Naive B cell (primary cell): ENCODE data around the gene MISP. TPM values are rescaled to one million over a fixed set of nuclear protein-coding genes. Genes with fewer than 3 reads are reported as not detected.

Experiments used
- ATAC-seq, 2 donors: fragments of 150-1000 bp; cut with Tn5 transposase; 2 replicates each; pipeline ENCODE4 v1.10.0; 2021; ENCODE audit warnings: low read depth in 2 of 2, mild to moderate bottlenecking in 2 of 2, moderate library complexity in 2 of 2
- DNase-seq: peaks from one replicate; pipeline ENCODE4 v3.0.0; 2022
- H3K27ac Mint-ChIP-seq, 6 donors: one replicate each; pipeline ENCODE4 v1.8.0; 2020 to 2022; ENCODE audit warnings: mild to moderate bottlenecking in 6 of 6, mixed read lengths in 6 of 6, moderate library complexity in 5 of 6, inconsistent platforms in 2 of 6
- H3K27me3 Mint-ChIP-seq, 3 donors: one replicate each; pipeline ENCODE4 v1.8.0; 2021 to 2022; ENCODE audit warnings: mixed read lengths in 3 of 3, mild to moderate bottlenecking in 1 of 3
- H3K36me3 Mint-ChIP-seq, 2 donors: one replicate each; pipeline ENCODE4 v1.8.0; 2020 to 2022; ENCODE audit warnings: mixed read lengths in 2 of 2, inconsistent platforms in 1 of 2, mild to moderate bottlenecking in 1 of 2
- H3K4me1 Mint-ChIP-seq, 3 donors: one replicate each; pipeline ENCODE4 v1.8.0; 2020 to 2022; ENCODE audit warnings: mixed read lengths in 3 of 3, inconsistent platforms in 1 of 3, mild to moderate bottlenecking in 1 of 3, moderate library complexity in 1 of 3
- H3K4me3 Mint-ChIP-seq, 8 donors: one replicate each; pipeline ENCODE4 v1.8.0; 2020 to 2022; ENCODE audit warnings: mild to moderate bottlenecking in 8 of 8, mixed read lengths in 8 of 8, moderate library complexity in 8 of 8, inconsistent platforms in 2 of 8
- H3K9me3 Mint-ChIP-seq, 7 donors: one replicate each; pipeline ENCODE4 v1.8.0; 2020 to 2022; ENCODE audit warnings: mixed read lengths in 7 of 7, mild to moderate bottlenecking in 5 of 7, inconsistent platforms in 2 of 7, moderate library complexity in 1 of 7
- polyA plus RNA-seq, 6 donors: library from polyadenylated mRNA; unstranded; fragments of 300-500 nt; fragmentation: Illumina TruSeq; gene quantifications; one replicate each; pipeline ENCODE4 v1.2.3, GENCODE V29; 2021; ENCODE audit warnings: low read depth in 6 of 6

MISP gene
- polyA plus RNA-seq, 6 donors from 2014 or later: not detected

GRCh38 chr19:810077-810855 is 59.4 kb downstream of the MISP start:
- Mint-ChIP-seq H3K27me3 (no peaks in the 10 kb centered on the region), H3K27ac (peak overlapping the region in 1 of 6 donors; percentile 11), H3K36me3 (peaks cover 0 to 9% of the 10 kb centered on the region in 2 donors), H3K9me3 (no peaks in the 10 kb centered on the region), H3K4me3 (peak overlapping the region in 1 of 8 donors; percentile 24), H3K4me1 (peaks cover 6 to 14% (median 7%) of the 10 kb centered on the region in 3 donors)
- ATAC-seq: no peak
- no peak for DNase-seq

GRCh38 chr19:810883-811489 is 60.1 kb downstream of the MISP start:
- no peaks in the 10 kb centered on the region for H3K27me3 Mint-ChIP-seq
- peaks cover 9 to 14% (median 11%) of the 10 kb centered on the region in 3 donors for H3K4me1 Mint-ChIP-seq
- H3K36me3 Mint-ChIP-seq: peaks cover 0 to 15% of the 10 kb centered on the region in 2 donors
- DNase-seq (no peak), ATAC-seq (peak in 1 of 2 donors; percentile 8)
- peak overlapping the region in 3 of 6 donors; percentile 39 to 56 (median 47) for H3K27ac Mint-ChIP-seq
- no peak overlapping the region for H3K4me3 Mint-ChIP-seq
- peaks cover 0 to 4% (median 0%) of the 10 kb centered on the region in 7 donors for H3K9me3 Mint-ChIP-seq

DNA sequence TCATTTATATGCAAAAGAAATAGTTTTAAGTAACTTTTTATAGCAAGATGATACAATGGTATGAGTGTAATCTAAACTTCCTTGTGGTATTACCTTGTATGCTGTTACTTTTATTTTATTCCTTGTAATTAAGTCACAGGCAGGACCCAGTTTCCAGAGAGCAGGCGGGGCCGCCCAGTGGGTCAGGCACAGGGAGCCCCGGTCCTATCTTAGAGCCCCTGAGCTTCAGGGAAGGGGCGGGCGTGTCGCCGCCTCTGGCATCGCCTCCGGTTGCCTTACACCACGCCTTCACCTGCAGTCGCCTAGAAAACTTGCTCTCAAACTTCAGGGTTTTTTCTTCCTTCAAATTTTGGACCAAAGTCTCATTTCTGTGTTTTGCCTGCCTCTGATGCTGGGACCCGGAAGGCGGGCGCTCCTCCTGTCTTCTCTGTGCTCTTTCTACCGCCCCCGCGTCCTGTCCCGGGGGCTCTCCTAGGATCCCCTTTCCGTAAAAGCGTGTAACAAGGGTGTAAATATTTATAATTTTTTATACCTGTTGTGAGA is 60.7 kb downstream of the MISP start:
- Mint-ChIP-seq H3K4me3 (no peak overlapping the region), H3K4me1 (peaks cover 13 to 17% (median 17%) of the 10 kb centered on the region in 3 donors), H3K36me3 (peaks cover 0 to 21% of the 10 kb centered on the region in 2 donors), H3K27ac (peak overlapping the region in 3 of 6 donors; percentile 39 to 56 (median 47)), H3K9me3 (peaks cover 0 to 9% (median 0%) of the 10 kb centered on the region in 7 donors), H3K27me3 (no peaks in the 10 kb centered on the region)
- ATAC-seq (no peak), DNase-seq (no peak)

DNA sequence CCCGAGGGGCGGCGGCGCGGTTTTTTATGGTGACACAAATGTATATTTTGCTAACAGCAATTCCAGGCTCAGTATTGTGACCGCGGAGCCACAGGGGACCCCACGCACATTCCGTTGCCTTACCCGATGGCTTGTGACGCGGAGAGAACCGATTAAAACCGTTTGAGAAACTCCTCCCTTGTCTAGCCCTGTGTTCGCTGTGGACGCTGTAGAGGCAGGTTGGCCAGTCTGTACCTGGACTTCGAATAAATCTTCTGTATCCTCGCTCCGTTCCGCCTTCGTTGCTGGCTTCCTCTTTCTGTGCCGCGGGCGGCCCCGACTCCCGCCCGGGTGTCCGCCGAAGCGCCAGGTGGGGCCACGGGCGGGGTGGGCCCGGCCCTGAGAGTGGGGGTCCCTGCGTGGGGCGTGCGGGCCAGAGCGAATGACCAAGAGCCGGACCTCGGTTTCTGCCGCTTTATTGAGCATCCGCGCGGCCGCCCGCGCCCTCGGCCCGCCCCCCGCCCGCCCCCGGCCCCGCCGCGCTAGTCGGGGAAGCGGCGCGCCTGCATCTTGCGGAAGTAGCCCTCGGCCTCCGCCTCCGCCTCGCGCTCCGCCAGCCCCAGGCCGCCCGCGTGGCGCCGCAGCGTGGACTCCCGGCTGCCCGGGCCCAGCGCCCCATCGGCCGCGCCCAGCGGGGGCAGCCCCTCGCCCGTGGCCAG is 61.3 kb downstream of the MISP start:
- H3K36me3 Mint-ChIP-seq: peaks cover 0 to 25% of the 10 kb centered on the region in 2 donors
- H3K27ac Mint-ChIP-seq: peak overlapping the region in 1 of 6 donors; percentile 56
- no peak overlapping the region for H3K4me3 Mint-ChIP-seq
- peaks cover 11 to 21% (median 20%) of the 10 kb centered on the region in 3 donors for H3K4me1 Mint-ChIP-seq
- H3K9me3 Mint-ChIP-seq: peaks cover 0 to 13% (median 0%) of the 10 kb centered on the region in 7 donors
- no peak for DNase-seq
- ATAC-seq: no peak
- H3K27me3 Mint-ChIP-seq: no peaks in the 10 kb centered on the region

DNA sequence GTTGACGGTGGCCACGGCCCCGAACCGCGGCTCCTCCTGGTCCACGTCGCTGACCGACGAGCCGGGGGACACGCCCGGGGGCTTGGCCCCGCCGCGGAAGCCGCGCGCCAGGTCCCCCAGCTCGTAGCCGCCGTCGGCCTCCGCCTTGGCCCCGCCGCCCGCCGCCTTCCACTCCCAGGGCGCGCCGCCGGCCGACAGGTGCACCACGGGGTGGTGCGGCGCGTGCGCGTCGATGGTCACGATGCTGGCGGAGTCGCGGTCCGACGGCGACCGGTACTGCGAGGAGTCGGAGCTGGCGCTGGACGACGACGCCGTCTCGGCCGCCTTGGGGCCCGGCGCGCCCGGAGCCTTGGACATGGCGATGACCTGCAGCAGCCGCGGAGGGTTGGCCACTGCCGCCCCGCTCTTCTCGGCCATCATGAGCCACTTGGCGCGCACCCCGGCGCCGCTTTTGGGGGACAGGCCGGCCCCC is 61.9 kb downstream of the MISP start:
- Mint-ChIP-seq H3K27me3 (no peaks in the 10 kb centered on the region), H3K4me3 (no peak overlapping the region), H3K4me1 (peaks cover 8 to 18% (median 14%) of the 10 kb centered on the region in 3 donors), H3K36me3 (peaks cover 0 to 20% of the 10 kb centered on the region in 2 donors), H3K27ac (no peak overlapping the region), H3K9me3 (peaks cover 0 to 13% (median 0%) of the 10 kb centered on the region in 7 donors)
- DNase-seq (no peak), ATAC-seq (no peak)

GRCh38 chr19:813219-814151 is 62.6 kb downstream of the MISP start:
- Mint-ChIP-seq H3K27me3 (no peaks in the 10 kb centered on the region), H3K27ac (peak overlapping the region in 3 of 6 donors; percentile 33 to 83 (median 71)), H3K4me1 (peaks cover 8 to 17% (median 13%) of the 10 kb centered on the region in 3 donors), H3K4me3 (no peak overlapping the region), H3K36me3 (peaks cover 0 to 18% of the 10 kb centered on the region in 2 donors), H3K9me3 (peaks cover 0 to 13% (median 0%) of the 10 kb centered on the region in 7 donors)
- ATAC-seq (no peak), DNase-seq (no peak)

Other genes starting within 250 kb of the MISP start
- 10 to 100 TPM; 14.6 to 30.0 (median 18.7) TPM for gene TPGS1, start 243.6 kb upstream of the MISP start, polyA plus RNA-seq
- 10 to 100 TPM; 17.7 to 30.6 (median 19.4) TPM for gene CDC34, start 219.4 kb upstream of the MISP start, polyA plus RNA-seq
- gene GZMM, start 207.1 kb upstream of the MISP start, polyA plus RNA-seq: 1 to 10 TPM in 2 of 6 donors, under 1 TPM in 2, not detected in 2; 0.40 to 1.5 (median 1.0) TPM
- 100 to 1,000 TPM; 205 to 270 (median 235) TPM for gene BSG, start 178.5 kb upstream of the MISP start, polyA plus RNA-seq
- not detected for gene HCN2, start 161.2 kb upstream of the MISP start, polyA plus RNA-seq
- 10 to 100 TPM; 12.1 to 56.8 (median 34.4) TPM for gene POLRMT, start 117.6 kb upstream of the MISP start, polyA plus RNA-seq
- not detected for gene FGF22, start 111.2 kb upstream of the MISP start, polyA plus RNA-seq
- 10 to 100 TPM; 51.0 to 72.4 (median 59.1) TPM for gene RNF126, start 87.9 kb upstream of the MISP start, polyA plus RNA-seq
- 1 to 10 TPM in 4 of 6 donors, under 1 TPM in 1, not detected in 1; 0.77 to 3.6 (median 2.8) TPM for gene FSTL3, start 74.7 kb upstream of the MISP start, polyA plus RNA-seq
- gene PRSS57, start 55.7 kb upstream of the MISP start, polyA plus RNA-seq: not detected
- gene PALM, start 42.2 kb upstream of the MISP start, polyA plus RNA-seq: under 1 TPM in 1 of 6 donors, not detected in 5; 0.35 TPM
- gene PTBP1, start 46.3 kb downstream of the MISP start, polyA plus RNA-seq: 100 to 1,000 TPM in 5 of 6 donors, 10 to 100 TPM in 1; 70.5 to 209 (median 124) TPM
- not detected for gene PLPPR3, start 70.8 kb downstream of the MISP start, polyA plus RNA-seq
- not detected for gene AZU1, start 76.7 kb downstream of the MISP start, polyA plus RNA-seq
- gene PRTN3, start 89.9 kb downstream of the MISP start, polyA plus RNA-seq: not detected
- gene ELANE, start 101.2 kb downstream of the MISP start, polyA plus RNA-seq: not detected
- gene CFD, start 108.6 kb downstream of the MISP start, polyA plus RNA-seq: 1 to 10 TPM in 5 of 6 donors, not detected in 1; 1.2 to 3.2 (median 1.8) TPM
- gene MED16, start 142.1 kb downstream of the MISP start, polyA plus RNA-seq: 10 to 100 TPM; 34.0 to 89.4 (median 51.1) TPM
- not detected for gene RNU6-9, start 142.4 kb downstream of the MISP start, polyA plus RNA-seq
- 100 to 1,000 TPM; 162 to 209 (median 175) TPM for gene R3HDM4, start 162.1 kb downstream of the MISP start, polyA plus RNA-seq
- under 1 TPM in 4 of 6 donors, not detected in 2; 0.17 to 0.42 (median 0.33) TPM for gene KISS1R, start 166.2 kb downstream of the MISP start, polyA plus RNA-seq
- gene ARID3A, start 174.9 kb downstream of the MISP start, polyA plus RNA-seq: 1 to 10 TPM in 1 of 6 donors, under 1 TPM in 5; 0.13 to 1.1 (median 0.59) TPM
- 10 to 100 TPM; 39.9 to 64.1 (median 52.5) TPM for gene WDR18, start 233.2 kb downstream of the MISP start, polyA plus RNA-seq
- gene GRIN3B, start 249.3 kb downstream of the MISP start, polyA plus RNA-seq: not detected